Measurements from ENCODE around the gene KDM4B. TPM values are rescaled to one million over a fixed set of nuclear protein-coding genes. Genes with fewer than 3 reads are reported as not detected.

The KDM4B gene
- total RNA-seq, 4 donors from 2014 or later: 26.0 to 51.2 (median 34.2) TPM

DNA sequence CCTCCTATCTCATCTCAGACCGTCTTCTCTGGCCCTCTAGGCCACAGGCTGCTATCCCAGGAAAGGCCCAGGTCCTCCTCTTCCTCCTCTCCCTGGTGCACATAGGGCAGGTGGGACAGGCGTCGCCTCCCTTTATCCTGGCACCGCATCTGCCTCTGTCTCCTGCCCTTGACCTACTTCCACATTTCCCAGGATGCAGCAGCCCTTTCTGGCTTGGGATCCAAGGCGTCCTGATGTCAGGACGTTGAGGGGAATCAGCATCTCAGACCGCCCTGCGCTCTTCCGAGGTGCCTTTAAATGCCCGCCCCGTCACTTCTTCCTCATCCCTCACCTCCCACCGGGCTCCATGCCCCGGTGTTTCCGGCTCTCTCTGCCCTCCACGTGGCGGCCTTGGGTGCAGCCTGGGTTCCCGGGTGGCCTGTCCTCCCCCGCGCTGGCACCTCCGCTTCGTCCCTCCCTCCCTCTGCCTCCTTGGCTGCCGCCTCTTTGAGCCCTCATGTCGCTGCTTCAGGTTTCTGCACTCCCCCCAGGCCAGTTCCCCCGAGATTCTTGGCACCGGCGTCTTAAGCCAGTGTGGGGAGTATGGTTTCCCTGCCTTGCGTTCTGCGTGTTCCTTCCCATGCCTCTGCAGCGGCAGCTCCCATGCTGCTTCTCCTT is 66.3 kb downstream of the KDM4B start:
- no peak overlapping the region for H3K4me3 ChIP-seq
- H3K36me3 ChIP-seq: peaks cover 14 to 48% (median 35%) of the 10 kb centered on the region in 4 donors
- H3K27ac ChIP-seq (replicated peaks in 1 of 4): no peak overlapping the region
- H3K4me1 ChIP-seq: peaks cover 54 to 70% (median 64%) of the 10 kb centered on the region in 4 donors
- WGBS: 74% methylated on average over 29 of the region's 29 CpGs
- H3K9me3 ChIP-seq: no peaks in the 10 kb centered on the region
- DNase-seq (ENCODE audit: extremely low spot score): no peak
- no peaks in the 10 kb centered on the region for H3K27me3 ChIP-seq
- intact Hi-C loops (cut with DNase I): no loop called here
- TF ChIP-seq POLR2AphosphoS5 (IDR thresholded peaks at IDR 0.05) (no peak), POLR2A (IDR thresholded peaks at IDR 0.05; ENCODE audit: low read depth) (no peak), EP300 (IDR thresholded peaks at IDR 0.05) (no peak), CTCF (IDR thresholded peaks at IDR 0.05) (no peak)

GRCh38 chr19:5035793-5036697 is 67.1 kb downstream of the KDM4B start:
- 67% methylated on average over 5 of the region's 36 CpGs for WGBS
- Histone ChIP-seq H3K27ac (replicated peaks in 1 of 4) (peak overlapping the region; percentile 38 to 62 (median 43)), H3K36me3 (peaks cover 20 to 52% (median 43%) of the 10 kb centered on the region in 4 donors), H3K9me3 (no peaks in the 10 kb centered on the region), H3K27me3 (no peaks in the 10 kb centered on the region), H3K4me3 (peak overlapping the region in 2 of 4 donors; percentile 7 to 23), H3K4me1 (peaks cover 53 to 62% (median 56%) of the 10 kb centered on the region in 4 donors)
- TF ChIP-seq POLR2A (IDR thresholded peaks at IDR 0.05; ENCODE audit: low read depth) (no peak), POLR2AphosphoS5 (IDR thresholded peaks at IDR 0.05) (no peak), EP300 (IDR thresholded peaks at IDR 0.05) (no peak), CTCF (IDR thresholded peaks at IDR 0.05) (no peak)
- intact Hi-C loops (cut with DNase I): no loop called here
- no peak for DNase-seq (ENCODE audit: extremely low spot score)

DNA sequence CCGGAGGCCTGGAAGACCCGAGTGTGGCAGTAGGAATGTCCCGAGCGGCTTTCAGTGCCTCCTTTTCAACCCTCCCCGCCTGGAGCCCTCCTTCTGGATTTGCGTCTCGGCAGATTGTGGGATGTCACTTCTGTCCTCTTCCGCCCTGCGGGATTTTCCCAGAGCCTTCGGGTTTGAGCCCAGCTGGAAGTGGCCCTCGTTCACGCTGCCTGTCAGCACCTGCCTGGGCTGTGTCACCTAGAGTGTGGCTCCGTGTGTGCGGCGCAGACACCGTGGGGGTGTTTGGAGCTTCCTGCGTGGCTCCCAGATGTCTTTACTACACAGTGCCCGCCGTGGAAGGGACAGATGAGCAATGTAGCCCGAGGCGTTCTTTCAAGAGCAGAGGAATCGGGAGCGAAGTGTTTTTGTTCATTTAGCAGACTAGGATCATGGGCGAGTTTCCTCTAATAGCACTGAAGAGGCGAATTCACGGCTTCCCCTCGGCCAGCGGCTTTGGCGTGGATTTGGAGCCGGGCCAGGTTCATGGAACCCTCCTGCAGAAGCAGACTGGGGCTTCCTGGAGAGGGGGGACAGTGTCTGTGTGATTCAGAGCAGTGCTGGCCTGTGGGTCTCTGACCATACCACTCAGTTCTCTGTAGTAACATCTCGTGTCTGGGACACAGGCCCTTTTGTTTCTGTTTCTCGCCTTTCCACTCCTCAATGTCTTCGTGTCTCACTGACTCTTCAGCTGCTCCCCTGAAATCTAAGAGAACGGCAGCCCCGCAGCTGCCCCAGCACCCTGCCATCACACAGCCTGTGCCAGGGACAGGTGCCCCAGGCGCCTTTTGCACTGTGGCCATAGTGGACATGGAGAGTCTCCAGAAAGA is 68.0 kb downstream of the KDM4B start:
- H3K4me1 ChIP-seq: peaks cover 44 to 53% (median 48%) of the 10 kb centered on the region in 4 donors
- 44% methylated on average over 36 of the region's 36 CpGs for WGBS
- DNase-seq (ENCODE audit: extremely low spot score): no peak
- TF ChIP-seq EP300 (IDR thresholded peaks at IDR 0.05) (no peak), POLR2A (IDR thresholded peaks at IDR 0.05; ENCODE audit: low read depth) (no peak), POLR2AphosphoS5 (IDR thresholded peaks at IDR 0.05) (no peak), CTCF (IDR thresholded peaks at IDR 0.05) (no peak)
- H3K27me3 ChIP-seq: no peaks in the 10 kb centered on the region
- no peaks in the 10 kb centered on the region for H3K9me3 ChIP-seq
- H3K36me3 ChIP-seq: peaks cover 20 to 61% (median 52%) of the 10 kb centered on the region in 4 donors
- peak overlapping the region; percentile 38 to 62 (median 43) for H3K27ac ChIP-seq (replicated peaks in 1 of 4)
- H3K4me3 ChIP-seq: peak overlapping the region; percentile 0 to 23 (median 10)
- intact Hi-C loops (cut with DNase I): no loop called here

- WGBS: 79% methylated on average over 14 of the region's 17 CpGs
- Histone ChIP-seq H3K27me3 (no peaks in the 10 kb centered on the region), H3K36me3 (peaks cover 20 to 66% (median 56%) of the 10 kb centered on the region in 4 donors), H3K9me3 (no peaks in the 10 kb centered on the region), H3K27ac (replicated peaks in 1 of 4) (peak overlapping the region in 1 of 4 donors; percentile 62), H3K4me1 (peaks cover 40 to 49% (median 44%) of the 10 kb centered on the region in 4 donors), H3K4me3 (no peak overlapping the region)
- intact Hi-C loops (cut with DNase I): no loop called here
- TF ChIP-seq CTCF (IDR thresholded peaks at IDR 0.05) (no peak), EP300 (IDR thresholded peaks at IDR 0.05) (no peak), POLR2AphosphoS5 (IDR thresholded peaks at IDR 0.05) (no peak)
- DNase-seq (ENCODE audit: extremely low spot score): no peak
Observed at GRCh38 chr19:5037936-5038335, 69.0 kb downstream of the KDM4B start.

Data from esophagus muscularis mucosa (tissue), 4 donors.